Heart right ventricle (tissue), 16 donors: ENCODE measurements around the gene CSAD. TPM values are rescaled to one million over a fixed set of nuclear protein-coding genes. Genes with fewer than 3 reads are reported as not detected.

ENCODE experiments used
- ATAC-seq, 8 donors: fragments of 200-7000 bp; cut with Tn5 transposase; one replicate each; pipeline ENCODE4 v1.9.1; 2020; ENCODE audit warnings: mild to moderate bottlenecking in 8 of 8, moderate library complexity in 8 of 8, moderate number of reproducible peaks in 1 of 8
- DNase-seq, 2 donors: peaks; one replicate each; pipeline ENCODE4 v3.0.0-alpha.2; 2020
- H3K27ac ChIP-seq, 10 donors: fragments of 200-600 bp; sonication (generic) in 2 of 10; one replicate each; pipeline versions ENCODE4 v1.5.0 to v1.8.0; 2020 to 2022; ENCODE audit warnings: mild to moderate bottlenecking in 3 of 10
- H3K27me3 ChIP-seq, 7 donors: fragments of 200-600 bp; one replicate each; pipeline ENCODE4 v1.8.0; 2021 to 2022; ENCODE audit warnings: mild to moderate bottlenecking in 2 of 7
- H3K36me3 ChIP-seq, 9 donors: fragments of 200-600 bp; sonication (generic) in 1 of 9; one replicate each; pipeline versions ENCODE4 v1.5.0 to v1.8.0; 2020 to 2022; ENCODE audit warnings: mild to moderate bottlenecking in 2 of 9
- H3K4me1 ChIP-seq, 9 donors: fragments of 200-600 bp; sonication (generic) in 1 of 9; one replicate each; pipeline versions ENCODE4 v1.5.0 to v1.8.0; 2020 to 2022; ENCODE audit warnings: mild to moderate bottlenecking in 4 of 9
- H3K4me3 ChIP-seq, 10 donors: fragments of 200-600 bp; sonication (generic) in 2 of 10; one replicate each; pipeline versions ENCODE4 v1.5.0 to v1.8.0; 2020 to 2022; ENCODE audit warnings: mild to moderate bottlenecking in 7 of 10, moderate library complexity in 2 of 10
- H3K9me3 ChIP-seq, 11 donors: fragments of 200-600 bp in 10 of 11; sonication (generic) in 2 of 11; one replicate each; pipeline versions ENCODE4 v1.5.0 to v1.8.0; 2013 to 2022; ENCODE audit warnings: mild to moderate bottlenecking in 2 of 11, control low read depth in 1 of 11, moderate library complexity in 1 of 11
- WGBS, 2 donors: extraction: QIAGEN DNeasy Blood & Tissue Kit; methylation state at CpG; one replicate each; pipeline ENCODE4 v1.1.7; 2013; ENCODE audit warnings: inconsistent platforms in 1 of 2; 5-methylcytosine and 5-hydroxymethylcytosine counted together
- intact Hi-C, 10 donors: fragments of 100-400 bp; cut with DNase I; formaldehyde crosslinking; loops; one replicate each; pipeline versions ENCODE4 v1.11.1 to v1.14.2; 2022
- polyA plus RNA-seq, 2 donors: library from polyadenylated mRNA; stranded (reverse); fragments of 200-250 nt; gene quantifications; one replicate each; pipeline ENCODE4 v1.2.3, GENCODE V29; 2013
- total RNA-seq, 10 donors: library from RNA; stranded (reverse); fragmentation: NEBNext Ultra II Directional in 3 of 10; extraction: Animal tissue kit (Norgen Biotek cat#: 25700) in 3 of 10; gene quantifications; one replicate each; pipeline versions ENCODE4 v1.2.1 to v1.2.4, GENCODE V29; 2021 to 2023
- TF ChIP-seq, protein P1 (sequence below), 9 donors: fragments of 200-600 bp; sonication (generic) in 2 of 9; IDR thresholded peaks; one replicate each; pipeline versions ENCODE4 v1.5.0 to v1.8.0; 2021 to 2022; ENCODE audit warnings: antibody characterized with exemption in 9 of 9, mild to moderate bottlenecking in 5 of 9, moderate library complexity in 1 of 9
- donor health status: Arrhythmogenic right ventricular cardiomyopathy.
- donor health status: ischemic (EF 13 %, LVEDD 7.1; RV severe dilation, severe dysfunction).
- donor health status: healthy with polysubstance abuse.
- donor health status: DM: no; HTN: yes; CAD: no.
- donor health status: DM: no; HTN: no; CAD: no.
- donor health status: ischemic (EF 25% LVEDD 6.9; RV normal size, moderate dysfunction).
- donor health status: ischemic (EF 25% LVEDD 5.7; RV mildly dilated, moderate dysfunction).
- donor health status: healthy.
- donor health status: DM: yes; HTN: yes; CAD: no.
- donor health status: Ischemic cardiomyopathy.
- donor health status: ischemic (EF 35%, LVEDD 5.7; RV mildly dilated, moderate dysfunction).
- donor health status: nonischemic (EF 11% LVEDD 7.7; RV severe dilation, severe dysfunction).
- donor health status: DM: yes; HTN: yes; CAD: no.
- donor health status: PGD.
- donor health status: ischemic (EF 29% LVEDD 5.4; RV normal size, mild dysfunction).
- donor health status: nonischemic (EF 23%, LVEDD 6.1; RV moderate dilation, normal function).

Gene CSAD
- total and polyA plus RNA-seq, 12 donors = 8.0 to 76.4 (median 9.5) TPM

GRCh38 chr12:53222170-53222721 lies 41.5 kb upstream of the CSAD start:
- WGBS, 2 donors = 51 to 53% methylated on average over 5 of the region's 5 CpGs
- peak overlapping the region in 9 of 10 donors; percentile 71 to 96 (median 78) for H3K4me3 ChIP-seq
- H3K9me3 ChIP-seq = no peaks in the 10 kb centered on the region
- no peak for DNase-seq
- TF ChIP-seq, protein P1, sequence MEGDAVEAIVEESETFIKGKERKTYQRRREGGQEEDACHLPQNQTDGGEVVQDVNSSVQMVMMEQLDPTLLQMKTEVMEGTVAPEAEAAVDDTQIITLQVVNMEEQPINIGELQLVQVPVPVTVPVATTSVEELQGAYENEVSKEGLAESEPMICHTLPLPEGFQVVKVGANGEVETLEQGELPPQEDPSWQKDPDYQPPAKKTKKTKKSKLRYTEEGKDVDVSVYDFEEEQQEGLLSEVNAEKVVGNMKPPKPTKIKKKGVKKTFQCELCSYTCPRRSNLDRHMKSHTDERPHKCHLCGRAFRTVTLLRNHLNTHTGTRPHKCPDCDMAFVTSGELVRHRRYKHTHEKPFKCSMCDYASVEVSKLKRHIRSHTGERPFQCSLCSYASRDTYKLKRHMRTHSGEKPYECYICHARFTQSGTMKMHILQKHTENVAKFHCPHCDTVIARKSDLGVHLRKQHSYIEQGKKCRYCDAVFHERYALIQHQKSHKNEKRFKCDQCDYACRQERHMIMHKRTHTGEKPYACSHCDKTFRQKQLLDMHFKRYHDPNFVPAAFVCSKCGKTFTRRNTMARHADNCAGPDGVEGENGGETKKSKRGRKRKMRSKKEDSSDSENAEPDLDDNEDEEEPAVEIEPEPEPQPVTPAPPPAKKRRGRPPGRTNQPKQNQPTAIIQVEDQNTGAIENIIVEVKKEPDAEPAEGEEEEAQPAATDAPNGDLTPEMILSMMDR (IDR thresholded peaks at IDR 0.05) = no peak
- peak overlapping the region; percentile 96 to 100 (median 99) for H3K27ac ChIP-seq
- H3K27me3 ChIP-seq = no peaks in the 10 kb centered on the region
- no peak for ATAC-seq
- intact Hi-C loops = no loop called here
- H3K4me1 ChIP-seq = peaks cover 9 to 68% (median 47%) of the 10 kb centered on the region in 9 donors
- peaks cover 0 to 1% (median 0%) of the 10 kb centered on the region in 9 donors for H3K36me3 ChIP-seq

DNA sequence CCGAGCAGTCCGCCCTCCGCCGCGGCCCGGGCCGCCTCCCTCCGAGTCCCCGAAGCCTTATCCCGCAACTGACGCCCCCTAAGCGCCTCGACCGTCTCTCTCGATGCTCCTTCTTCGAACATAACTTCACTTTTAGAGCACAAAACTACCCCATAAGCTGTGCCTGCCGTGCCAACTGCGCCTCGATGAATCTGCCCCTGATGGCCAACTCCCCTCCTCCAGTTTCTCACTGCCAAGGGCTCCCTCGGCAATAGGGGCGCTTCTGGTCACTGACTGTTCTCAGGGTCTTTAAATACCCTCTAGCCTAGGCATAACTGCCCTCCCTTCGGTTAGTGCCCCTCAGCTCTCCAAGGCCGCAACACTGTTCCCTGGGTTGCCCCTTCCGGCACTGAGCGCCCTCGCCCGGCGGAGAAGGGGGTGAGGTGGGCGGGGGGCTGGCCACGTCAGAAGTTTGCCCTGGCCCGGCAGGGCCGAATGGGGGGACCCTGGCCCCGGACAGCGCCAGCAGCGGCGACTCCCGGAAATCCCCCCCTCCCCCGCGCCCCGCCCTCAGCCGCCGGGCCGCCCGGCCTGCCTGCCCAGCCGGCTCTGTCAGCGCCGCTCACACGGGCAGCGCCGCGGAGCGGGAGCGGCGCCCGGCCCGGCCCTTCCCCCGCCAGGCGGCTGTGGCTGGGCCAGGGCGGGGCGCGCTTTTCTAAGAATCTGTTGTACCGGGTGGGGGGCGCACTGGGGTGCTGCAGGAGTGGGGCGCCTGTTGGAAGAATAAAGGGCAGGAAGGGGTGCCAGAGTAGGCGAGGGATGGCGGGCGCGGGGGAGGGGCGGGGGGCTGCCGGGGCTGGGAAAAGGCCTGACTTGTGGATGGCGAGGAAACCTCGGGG lies 40.7 kb upstream of the CSAD start:
- Histone ChIP-seq H3K27ac (peak overlapping the region; percentile 96 to 100 (median 99)), H3K27me3 (no peaks in the 10 kb centered on the region), H3K9me3 (no peaks in the 10 kb centered on the region), H3K36me3 (no peaks in the 10 kb centered on the region), H3K4me1 (peaks cover 9 to 76% (median 54%) of the 10 kb centered on the region in 9 donors), H3K4me3 (peak overlapping the region; percentile 51 to 96 (median 76))
- WGBS, 2 donors = 1% methylated on average over 66 to 72 of the region's 72 CpGs
- ATAC-seq (peak; percentile 47 to 69 (median 60)), DNase-seq (peak; percentile 76 to 83)
- TF ChIP-seq, protein P1 (IDR thresholded peaks at IDR 0.05) = peak in 5 of 9 donors; percentile 25 to 45 (median 32)
- intact Hi-C loops = loop anchor here in 4 of 10 donors (1.0 to 2.0 kb wide), 3 partner anchors 30 to 73 kb away; partner anchors contain the start of gene PFDN5 (in 1 of the 4)

DNA sequence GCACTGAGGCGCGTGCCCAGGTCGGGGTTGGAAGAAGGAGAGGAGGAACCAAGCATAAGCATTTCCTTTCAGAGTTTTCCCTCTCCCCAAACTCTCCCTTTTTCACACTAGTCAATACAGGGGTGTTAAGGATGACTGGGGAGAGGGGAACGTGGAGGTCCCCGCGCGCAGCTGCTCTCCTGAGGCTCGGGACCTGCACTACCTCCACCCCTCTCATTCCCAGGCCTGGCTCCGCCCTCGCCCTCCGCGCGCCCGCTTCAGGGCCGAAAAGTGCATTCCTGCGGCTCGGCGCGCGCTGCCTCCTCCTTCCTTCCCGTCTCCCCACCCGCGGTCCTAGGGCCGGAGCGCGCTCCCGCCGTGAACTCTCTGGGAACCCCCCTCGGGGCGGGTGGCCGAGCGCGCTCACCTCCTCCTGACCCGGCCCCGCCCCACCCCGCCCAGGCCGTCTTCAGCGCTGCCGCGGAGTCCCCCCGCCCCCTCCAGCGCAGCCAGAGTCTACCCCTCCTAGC lies 40.0 kb upstream of the CSAD start:
- 0% methylated on average over 31 to 42 of the region's 42 CpGs for WGBS, 2 donors

More for the DNA sequence above, 40.0 kb upstream of the CSAD start:
- Histone ChIP-seq H3K36me3 (no peaks in the 10 kb centered on the region), H3K4me3 (peak overlapping the region; percentile 71 to 96 (median 76)), H3K27me3 (no peaks in the 10 kb centered on the region), H3K4me1 (peaks cover 9 to 83% (median 60%) of the 10 kb centered on the region in 9 donors), H3K27ac (peak overlapping the region; percentile 96 to 100 (median 99)), H3K9me3 (no peaks in the 10 kb centered on the region)
- intact Hi-C loops = loop anchor here in 4 of 10 donors (1.0 to 2.0 kb wide), 3 partner anchors 31 to 74 kb away; partner anchors contain the start of gene PFDN5 (in 1 of the 4)
- peak; percentile 93 to 94 for DNase-seq
- TF ChIP-seq, protein P1 (IDR thresholded peaks at IDR 0.05) = no peak
- ATAC-seq = peak; percentile 87 to 93 (median 90)
